Amniotic stem cell (primary cell): ENCODE data around the gene GGN.
A peak's percentile ranks its signal among the peaks of the same experiment; 100 is the strongest.
"Not testable (repeated sequence)": the region's sequence is repeated elsewhere in the genome, so short reads cannot be mapped to it uniquely, and the experiment has no call there.

Experiments
- DNase-seq: peaks from one replicate; lab custom pipeline; 2025; lab: John Stamatoyannopoulos, UW

Gene GGN

GRCh38 chr19:38411041-38411712, 23.3 kb upstream of the GGN start:
- DNase-seq: no peak

DNA sequence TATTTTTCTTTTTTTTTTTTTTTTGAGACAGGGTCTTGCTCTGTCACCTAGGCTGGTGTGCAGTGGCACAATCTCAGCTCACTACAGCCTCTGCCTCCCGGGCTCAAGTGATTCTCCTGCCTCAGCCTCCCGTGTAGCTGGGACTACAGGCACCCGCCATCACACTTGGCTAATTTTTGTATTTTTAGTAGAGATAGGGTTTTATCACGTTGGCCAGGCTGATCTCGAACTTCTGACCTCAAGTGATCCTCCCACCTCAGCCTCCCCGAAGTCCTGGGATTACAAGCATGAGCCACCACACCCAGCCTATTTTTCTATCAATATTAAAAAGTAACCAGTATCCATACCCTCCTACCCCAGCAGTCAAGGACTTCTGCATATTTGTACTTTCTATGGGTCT, 22.6 kb upstream of the GGN start:
- not testable (repeated sequence) for DNase-seq

DNA sequence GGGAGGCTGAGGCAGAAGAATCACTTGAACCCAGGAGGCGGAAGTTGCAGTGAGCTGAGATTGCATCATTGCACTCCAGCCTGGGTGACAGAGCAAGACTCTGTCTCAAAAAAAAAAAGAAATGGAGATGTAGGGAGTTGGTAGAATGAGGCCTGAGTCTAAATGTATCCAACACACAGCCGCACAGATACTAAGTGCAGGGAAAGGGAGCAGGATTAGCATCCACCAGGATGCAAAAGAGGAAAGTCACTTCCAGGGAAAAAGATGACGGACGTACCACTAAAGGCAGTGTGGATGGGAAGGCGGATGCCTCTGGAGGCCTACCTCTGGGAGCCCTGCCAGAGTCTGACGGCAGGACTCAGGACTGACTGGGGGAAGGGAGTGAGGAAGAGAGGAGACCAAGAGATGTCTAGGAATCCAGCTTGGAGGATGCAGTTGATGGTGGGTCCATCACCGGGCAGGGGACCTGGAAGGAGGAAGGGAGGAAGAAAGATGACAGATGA, 21.8 kb upstream of the GGN start:
- no peak for DNase-seq

GRCh38 chr19:38405276-38405675, 17.4 kb upstream of the GGN start:
- no peak for DNase-seq

GRCh38 chr19:38404858-38405257, 17.0 kb upstream of the GGN start:
- no peak for DNase-seq

DNA sequence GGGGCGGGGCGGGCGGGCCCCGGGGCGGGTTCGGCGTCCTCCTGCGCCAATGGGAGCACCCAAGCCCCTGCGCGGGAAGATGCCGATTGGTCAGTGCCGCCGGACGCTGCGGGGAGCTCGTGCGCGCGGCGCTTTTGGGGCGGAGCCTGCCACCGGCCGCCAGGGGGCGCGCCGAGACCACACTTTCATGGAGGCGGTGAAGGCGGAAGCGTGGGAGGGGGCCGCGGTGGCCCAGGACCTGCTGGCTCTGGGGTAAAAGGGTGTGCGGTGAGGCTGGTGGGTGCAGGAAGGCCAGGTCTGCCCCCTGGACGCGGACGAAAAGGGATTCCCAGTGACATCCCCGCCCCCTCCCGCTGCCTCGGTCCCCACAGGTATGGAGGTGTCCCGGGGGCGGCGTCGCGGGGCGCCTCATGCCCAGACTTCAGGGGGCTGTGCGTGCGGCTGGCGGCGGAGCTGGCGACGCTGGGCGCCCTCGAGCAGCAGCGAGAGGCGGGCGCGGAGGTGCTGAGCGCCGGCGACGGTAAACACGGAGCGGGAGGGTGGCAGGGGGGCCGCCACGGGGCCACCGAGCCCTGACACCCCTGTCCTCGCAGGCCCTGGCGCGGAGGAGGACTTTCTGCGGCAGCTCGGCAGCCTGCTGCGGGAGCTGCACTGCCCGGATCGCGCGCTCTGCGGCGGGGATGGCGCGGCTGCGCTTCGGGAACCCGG, 15.3 kb upstream of the GGN start, which contains the start of gene FAM98C:
Gene FAM98C (plus strand): TSS at position 127 of the 708 bp plus-strand sequence. CDS start 61 bp downstream, at position 188.
- DNase-seq: peak; percentile 85

- no peak for DNase-seq
These were observed 14.8 kb upstream of the GGN start for GRCh38 chr19:38402623-38402966.

GRCh38 chr19:38401148-38401547, 13.3 kb upstream of the GGN start:
- no peak for DNase-seq

- no peak for DNase-seq
These were observed 12.5 kb upstream of the GGN start for GRCh38 chr19:38400361-38400760.

GRCh38 chr19:38399537-38399936, 11.7 kb upstream of the GGN start:
- DNase-seq: no peak

DNA sequence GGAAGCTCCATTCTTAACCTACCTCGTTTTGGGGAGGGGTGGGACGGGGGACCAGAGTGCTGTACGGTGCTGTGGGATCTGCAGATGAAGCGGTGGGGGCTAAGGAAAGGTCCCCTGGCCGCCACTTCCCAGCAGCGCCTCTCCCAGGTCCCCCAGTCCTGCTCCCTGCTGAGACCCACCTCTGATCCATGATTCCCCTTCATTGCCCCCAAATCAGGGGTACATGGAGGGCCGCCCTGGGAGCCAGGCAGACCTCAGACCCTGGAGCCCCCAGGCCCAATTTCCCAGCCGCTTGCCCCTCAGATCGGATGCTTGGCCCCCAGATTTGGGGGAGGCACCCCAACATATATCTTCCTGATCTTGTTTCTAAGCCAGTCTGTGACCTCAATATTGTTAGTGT, 11.2 kb upstream of the GGN start:
- DNase-seq: no peak

GRCh38 chr19:38395381-38396114, 7.7 kb upstream of the GGN start:
- no peak for DNase-seq

GRCh38 chr19:38394488-38394887, 6.7 kb upstream of the GGN start:
- no peak for DNase-seq

DNA sequence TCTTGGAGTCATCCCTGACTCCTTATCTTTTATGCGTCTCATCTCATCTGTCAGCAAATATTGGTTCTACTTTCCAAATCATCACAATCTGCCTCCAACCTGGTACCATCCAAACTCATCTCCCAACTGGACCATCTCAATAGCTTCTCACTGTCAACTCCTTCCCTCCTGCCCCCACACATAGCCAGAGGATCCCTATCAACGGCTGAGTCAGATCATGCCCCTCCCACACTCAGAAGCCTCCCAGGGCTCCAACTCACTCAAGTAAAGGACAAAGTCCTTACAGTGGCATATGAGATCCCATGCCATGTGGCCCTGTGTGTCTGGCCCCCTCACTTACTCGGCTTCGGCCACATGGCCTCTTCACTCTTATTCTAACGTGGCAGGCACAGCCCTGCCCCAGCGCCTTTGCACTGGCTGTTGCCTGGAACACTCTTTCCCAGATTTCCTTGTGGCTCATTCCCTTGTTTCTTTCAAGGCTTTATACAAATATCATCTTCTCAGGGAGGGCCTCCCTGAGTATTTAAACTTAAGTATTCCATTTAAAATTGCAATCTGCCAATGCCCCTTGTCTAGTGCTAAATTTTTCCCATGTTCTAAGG, 5.0 kb upstream of the GGN start:
- DNase-seq: no peak

GRCh38 chr19:38391911-38392464, 4.2 kb upstream of the GGN start:
- no peak for DNase-seq

DNA sequence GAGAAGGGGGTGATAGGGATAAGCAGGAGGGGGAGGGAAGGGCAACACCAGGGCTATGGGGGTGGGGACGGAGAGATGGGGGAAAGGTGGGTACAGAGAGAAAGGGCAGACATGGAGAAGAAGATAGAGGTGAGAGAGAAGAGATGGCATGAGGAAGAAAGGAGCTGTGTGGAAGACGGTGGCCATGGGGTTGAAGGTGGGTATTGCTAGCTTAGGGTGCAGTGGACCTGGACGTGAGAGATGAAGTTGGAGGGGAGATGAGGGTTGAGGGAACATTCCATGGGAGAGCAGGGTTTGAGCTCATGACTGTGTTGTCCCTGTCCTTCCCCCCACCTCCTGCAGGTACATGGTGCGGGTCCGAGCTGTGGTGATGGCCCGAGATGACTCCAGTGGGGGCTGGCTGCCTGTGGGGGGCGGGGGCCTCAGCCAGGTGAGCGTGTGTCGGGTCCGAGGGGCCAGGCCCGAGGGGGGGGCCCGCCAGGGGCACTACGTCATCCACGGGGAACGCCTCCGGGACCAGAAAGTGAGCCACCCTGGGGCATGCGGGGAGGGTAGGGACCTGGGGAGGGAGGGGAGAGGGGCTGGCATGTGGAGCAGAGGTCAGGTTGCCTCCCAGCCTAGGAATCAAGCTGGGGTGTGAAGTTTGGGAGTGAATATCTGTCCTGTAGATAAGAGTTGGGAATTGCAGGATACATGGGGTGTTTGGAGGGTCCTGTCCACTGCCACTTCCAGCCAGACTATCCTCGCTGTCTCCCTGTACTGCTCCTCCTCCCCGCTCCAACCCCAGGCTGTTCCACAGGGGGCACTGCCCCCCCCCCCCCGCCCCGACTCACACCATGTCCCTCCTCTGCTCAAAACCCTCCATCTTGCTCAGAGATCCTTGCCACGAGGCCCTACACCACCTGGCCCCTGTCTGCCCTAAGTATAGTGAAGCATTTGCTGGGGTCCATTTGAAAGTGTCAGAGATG, 2.4 kb upstream of the GGN start:
- DNase-seq: no peak

GRCh38 chr19:38389101-38389925, 1.5 kb upstream of the GGN start:
- peak; percentile 67 for DNase-seq

GRCh38 chr19:38388349-38389100, 691 bp upstream of the GGN start, which contains the start of gene SPRED3:
Gene SPRED3, plus strand, starts transcription at chr19:38388697. Its CDS starts 1,606 bp downstream, at chr19:38390303.
- no peak for DNase-seq

DNA sequence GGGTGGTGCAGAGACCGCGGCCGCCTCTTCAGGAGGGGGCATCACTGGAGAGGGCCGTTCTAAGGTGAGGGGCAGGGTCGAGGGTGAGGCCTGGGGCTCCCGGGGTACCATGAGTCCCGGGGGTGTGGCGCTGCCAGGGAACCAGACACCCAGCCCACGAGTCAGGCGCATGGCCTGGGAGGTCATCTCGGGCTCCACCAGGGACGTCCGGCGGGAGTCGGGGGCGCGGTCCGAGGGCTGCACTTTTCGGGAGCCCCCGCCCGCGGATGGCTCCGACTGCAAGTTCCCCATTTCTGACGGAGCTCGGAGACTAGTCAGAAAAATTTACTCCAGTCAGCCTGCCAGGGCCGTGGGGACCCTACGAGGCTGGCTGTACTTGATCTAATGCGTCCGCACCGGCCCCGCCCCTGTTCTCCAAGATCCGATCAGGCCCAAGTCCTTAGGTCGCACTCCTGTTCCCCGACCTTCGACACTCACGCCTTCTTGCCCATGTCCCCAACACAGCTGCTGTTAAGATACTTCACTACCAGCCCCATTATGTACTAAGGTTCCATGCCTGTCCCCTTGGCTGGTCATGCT, 774 bp downstream of the GGN start:
- DNase-seq: no peak
